Psoas muscle (tissue), 8 donors: ENCODE data around the gene RIN3. TPM values are rescaled to one million over a fixed set of nuclear protein-coding genes. Genes with fewer than 3 reads are reported as not detected.

Experiments
- ATAC-seq, 4 donors: fragments of 200-7000 bp; cut with Tn5 transposase; one replicate each; pipeline ENCODE4 v1.9.1; 2020; ENCODE audit warnings: moderate library complexity in 3 of 4, mild to moderate bottlenecking in 2 of 4
- DNase-seq, 2 donors: peaks; one replicate each; pipeline ENCODE4 v3.0.0-alpha.2; 2020
- H3K27ac ChIP-seq: fragments of 200-600 bp; one replicate; pipeline ENCODE4 v1.8.0; 2022
- H3K27me3 ChIP-seq, 3 donors: fragments of 200-600 bp in 1 of 3; one replicate each; pipeline versions ENCODE4 v1.6.1 to v1.8.0; 2013 to 2022; ENCODE audit warnings: low read length in 2 of 3, mild to moderate bottlenecking in 2 of 3, moderate library complexity in 1 of 3; ENCODE audit not compliant: insufficient read depth in 3 of 3
- H3K36me3 ChIP-seq, 2 donors: fragments of 200-600 bp in 1 of 2; one replicate each; pipeline versions ENCODE4 v1.6.1 to v1.8.0; 2013 to 2022; ENCODE audit warnings: low read depth in 1 of 2, mild to moderate bottlenecking in 1 of 2, moderate library complexity in 1 of 2; ENCODE audit not compliant: insufficient read depth in 1 of 2
- H3K4me1 ChIP-seq: fragments of 200-600 bp; one replicate; pipeline ENCODE4 v1.8.0; 2022
- H3K4me3 ChIP-seq: fragments of 200-600 bp; one replicate; pipeline ENCODE4 v1.8.0; 2022; ENCODE audit warnings: mild to moderate bottlenecking
- H3K9me3 ChIP-seq: fragments of 200-600 bp; one replicate; pipeline ENCODE4 v1.8.0; 2022
- CTCF ChIP-seq: fragments of 200-600 bp; IDR thresholded peaks from one replicate; pipeline ENCODE4 v1.8.0; 2022; ENCODE audit warnings: antibody characterized with exemption
- WGBS, 3 donors: extraction: QIAGEN DNeasy Blood & Tissue Kit; methylation state at CpG; one replicate each; pipeline versions ENCODE4 v1.1.6 to v1.1.7; 2013; 5-methylcytosine and 5-hydroxymethylcytosine counted together
- intact Hi-C, 2 donors: fragments of 100-400 bp; cut with DNase I; formaldehyde crosslinking; loops; one replicate each; pipeline versions ENCODE4 v1.11.0 to v1.14.2; 2022
- polyA plus RNA-seq, 3 donors: library from polyadenylated mRNA; stranded (reverse); fragments of 200-250 nt; gene quantifications; one replicate each; pipeline ENCODE4 v1.2.3, GENCODE V29; 2013
- total RNA-seq, 4 donors: library from RNA; stranded (reverse); fragmentation: NEBNext Ultra II Directional in 2 of 4; extraction: Animal tissue kit (Norgen Biotek cat#: 25700) in 2 of 4; gene quantifications; one replicate each; pipeline versions ENCODE4 v1.2.1 to v1.2.4, GENCODE V29; 2021 to 2023
- donor health status: healthy with polysubstance abuse.
- donor health status: DM: no; HTN: no; CAD: no; lungs with moderate emphysema.
- donor health status: Bipolar disorder and iron deficiency.
- donor health status: healthy.
- donor health status: DM: yes; HTN: yes; CAD: no.
- donor health status: DM: no; HTN: no; CAD: no.
- donor health status: DM: no; HTN: no; CAD: no.
- donor health status: DM: yes; HTN: yes; CAD: no.

RIN3 gene
- total and polyA plus RNA-seq, 7 donors = 1.2 to 8.7 (median 3.8) TPM

- TF ChIP-seq CTCF = no peak
- H3K9me3 ChIP-seq = no peaks in the 10 kb centered on the region
- no peak for ATAC-seq
- DNase-seq = peak in 1 of 2 donors; percentile 21
- 34 to 55% (median 38%) methylated on average over 4 of the region's 4 CpGs for WGBS, 3 donors
- no peaks in the 10 kb centered on the region for H3K4me1 ChIP-seq
- H3K4me3 ChIP-seq = no peak overlapping the region
- no peak overlapping the region for H3K27ac ChIP-seq
- H3K36me3 ChIP-seq = no peaks in the 10 kb centered on the region
- H3K27me3 ChIP-seq = no peaks in the 10 kb centered on the region
- intact Hi-C loops = no loop called here
Observed at GRCh38 chr14:92670160-92670559, 156.6 kb downstream of the RIN3 start.

GRCh38 chr14:92670643-92671366 is 157.2 kb downstream of the RIN3 start:
- Histone ChIP-seq H3K27me3 (no peaks in the 10 kb centered on the region), H3K9me3 (no peaks in the 10 kb centered on the region), H3K4me1 (no peaks in the 10 kb centered on the region), H3K27ac (no peak overlapping the region), H3K36me3 (no peaks in the 10 kb centered on the region), H3K4me3 (no peak overlapping the region)
- DNase-seq (no peak), ATAC-seq (no peak)
- intact Hi-C loops = no loop called here
- 58 to 71% (median 60%) methylated on average over 9 of the region's 9 CpGs for WGBS, 3 donors
- TF ChIP-seq CTCF = no peak

GRCh38 chr14:92673601-92674150 is 160.1 kb downstream of the RIN3 start:
- H3K9me3 ChIP-seq = no peaks in the 10 kb centered on the region
- WGBS, 3 donors = 74 to 86% (median 85%) methylated on average over 19 of the region's 19 CpGs
- no peaks in the 10 kb centered on the region for H3K27me3 ChIP-seq
- intact Hi-C loops = no loop called here
- no peak for TF ChIP-seq CTCF
- ATAC-seq (no peak), DNase-seq (no peak)
- H3K27ac ChIP-seq = no peak overlapping the region
- H3K4me3 ChIP-seq = no peak overlapping the region
- no peaks in the 10 kb centered on the region for H3K36me3 ChIP-seq
- H3K4me1 ChIP-seq = no peaks in the 10 kb centered on the region

- H3K4me1 ChIP-seq = no peaks in the 10 kb centered on the region
- no peak overlapping the region for H3K4me3 ChIP-seq
- H3K9me3 ChIP-seq = no peaks in the 10 kb centered on the region
- intact Hi-C loops = no loop called here
- DNase-seq (no peak), ATAC-seq (no peak)
- no peak overlapping the region for H3K27ac ChIP-seq
- TF ChIP-seq CTCF = no peak
- H3K36me3 ChIP-seq = no peaks in the 10 kb centered on the region
- WGBS, 3 donors = 83 to 84% (median 83%) methylated on average over 6 of the region's 6 CpGs
- no peaks in the 10 kb centered on the region for H3K27me3 ChIP-seq
Observed at GRCh38 chr14:92675421-92675820, 161.8 kb downstream of the RIN3 start.
